H1 (cell line): ENCODE data around the gene RAD52. TPM values are rescaled to one million over a fixed set of nuclear protein-coding genes. Genes with fewer than 3 reads are reported as not detected.

ENCODE experiments used
- CTCF ChIA-PET: fragments of 300-600 bp; sonication (Branson Sonifier 250); formaldehyde crosslinking; loops from one replicate; lab custom pipeline; 2021; ENCODE audit not compliant: partially characterized antibody; lab: Charles Lee
- POLR2A ChIA-PET: fragments of 300-600 bp; sonication (Branson Sonifier 250); formaldehyde crosslinking; loops from one replicate; lab custom pipeline; 2021; ENCODE audit warnings: inconsistent platforms; ENCODE audit not compliant: partially characterized antibody; lab: Charles Lee
- DNase-seq, 2 experiments: peaks; one replicate each; pipeline versions ENCODE4 v3.0.0 to v3.0.0-alpha.2; 2010 to 2022; ENCODE audit warnings: low spot score in 2 of 2, low read depth in 1 of 2, mixed read lengths in 1 of 2
- FAIRE-seq: peaks from 2 replicates; lab custom pipeline; 2011; peaks lifted over from hg19 to GRCh38; lab: Jason Lieb, UNC
- H2AFZ ChIP-seq: 2 replicates; pipeline ENCODE4 v1.8.1; 2012; ENCODE audit warnings: low read length, inconsistent platforms
- H2AK5ac ChIP-seq: 2 replicates; pipeline ENCODE4 v1.6.1; 2013; ENCODE audit warnings: low read depth, low read length
- H2BK120ac ChIP-seq: replicated peaks from 2 replicates; pipeline ENCODE3; 2013; ENCODE audit warnings: low read depth, low read length, inconsistent platforms
- H2BK12ac ChIP-seq: 2 replicates; pipeline ENCODE4 v1.6.1; 2013; ENCODE audit warnings: low read depth, low read length
- H2BK15ac ChIP-seq: 2 replicates; pipeline ENCODE4 v1.6.1; 2013; ENCODE audit warnings: low read length
- H2BK20ac ChIP-seq: 2 replicates; pipeline ENCODE4 v1.6.1; 2013; ENCODE audit warnings: low read length
- H2BK5ac ChIP-seq: 2 replicates; pipeline ENCODE4 v1.6.1; 2013; ENCODE audit warnings: low read depth, low read length
- H3K14ac ChIP-seq: 2 replicates; pipeline ENCODE4 v1.6.1; 2013; ENCODE audit warnings: inconsistent platforms; ENCODE audit not compliant: insufficient read length
- H3K18ac ChIP-seq: 2 replicates; pipeline ENCODE4 v1.6.1; 2013; ENCODE audit warnings: low read length; ENCODE audit errors: extremely low read depth
- H3K23ac ChIP-seq: 2 replicates; pipeline ENCODE4 v1.6.1; 2013; ENCODE audit warnings: inconsistent platforms; ENCODE audit not compliant: insufficient read length
- H3K23me2 ChIP-seq: 2 replicates; pipeline ENCODE4 v1.6.1; 2013; ENCODE audit warnings: low read depth, low read length
- H3K27ac ChIP-seq: 2 replicates; pipeline ENCODE4 v1.6.1; 2011; ENCODE audit warnings: low read depth, low read length, inconsistent platforms
- H3K27me3 ChIP-seq, 4 experiments: replicated peaks in 1 of 4; 1 replicate in 1 of 4; 2 replicates in 3 of 4; pipeline versions ENCODE4 v1.6.1 to v1.8.1; 2011 to 2013; ENCODE audit warnings: low read length in 3 of 4, mild to moderate bottlenecking in 3 of 4, inconsistent platforms in 2 of 4, mixed read lengths in 2 of 4, moderate library complexity in 1 of 4; ENCODE audit not compliant: control insufficient read depth in 3 of 4, insufficient read depth in 3 of 4; ENCODE audit errors: extremely low read depth in 1 of 4
- H3K36me3 ChIP-seq, 4 experiments: 2 replicates each; pipeline versions ENCODE4 v1.6.1 to v1.8.1; 2011 to 2013; ENCODE audit warnings: mild to moderate bottlenecking in 4 of 4, low read length in 3 of 4, moderate library complexity in 2 of 4, control low read depth in 1 of 4, inconsistent platforms in 1 of 4; ENCODE audit not compliant: insufficient read depth in 4 of 4, control insufficient read depth in 2 of 4
- H3K4ac ChIP-seq: replicated peaks from 2 replicates; pipeline ENCODE3; 2013; ENCODE audit warnings: low read length, low read depth, mixed read lengths, inconsistent platforms; ENCODE audit not compliant: insufficient read length
- H3K4me1 ChIP-seq, 4 experiments: replicated peaks in 1 of 4; 1 replicate in 1 of 4; 2 replicates in 3 of 4; pipeline versions ENCODE4 v1.6.1 to v1.8.1; 2011 to 2013; ENCODE audit warnings: low read length in 3 of 4, inconsistent platforms in 2 of 4, mixed read lengths in 1 of 4; ENCODE audit not compliant: insufficient read depth in 4 of 4, control insufficient read depth in 3 of 4
- H3K4me2 ChIP-seq, 2 experiments: 2 replicates each; pipeline versions ENCODE4 v1.6.1 to v1.8.1; 2011 to 2013; ENCODE audit warnings: low read depth in 2 of 2, low read length in 2 of 2, control low read depth in 1 of 2, inconsistent platforms in 1 of 2, mild to moderate bottlenecking in 1 of 2; ENCODE audit not compliant: insufficient read depth in 1 of 2
- H3K4me3 ChIP-seq, 4 experiments: fragments of 200-600, 300-600 bp in 1 of 4; sonication (generic), shearing (Covaris generic), sonication (Bioruptor Twin) in 1 of 4; 2 replicates each; pipeline versions ENCODE4 v1.5.1 to v1.8.1; 2011 to 2016; ENCODE audit warnings: low read length in 4 of 4, low read depth in 3 of 4, control low read depth in 2 of 4, inconsistent platforms in 2 of 4, mild to moderate bottlenecking in 2 of 4, mixed read lengths in 1 of 4, moderate library complexity in 1 of 4; ENCODE audit not compliant: insufficient read depth in 2 of 4; ENCODE audit errors: extremely low read depth in 1 of 4
- H3K56ac ChIP-seq: replicated peaks from 2 replicates; pipeline ENCODE3; 2013; ENCODE audit warnings: low read depth, mild to moderate bottlenecking, mixed read lengths, low read length, inconsistent platforms; ENCODE audit not compliant: insufficient read length
- H3K79me1 ChIP-seq: 2 replicates; pipeline ENCODE4 v1.6.1; 2013; ENCODE audit warnings: low read depth, low read length, control low read depth
- H3K79me2 ChIP-seq, 2 experiments: 2 replicates each; pipeline versions ENCODE4 v1.6.1 to v1.8.1; 2012 to 2013; ENCODE audit warnings: low read length in 2 of 2, mild to moderate bottlenecking in 2 of 2, inconsistent platforms in 1 of 2; ENCODE audit not compliant: insufficient read depth in 2 of 2, control insufficient read depth in 1 of 2
- H3K9ac ChIP-seq, 4 experiments: replicated peaks in 1 of 4; 1 replicate in 1 of 4; 2 replicates in 3 of 4; pipeline versions ENCODE4 v1.6.1 to v1.8.1; 2011 to 2013; ENCODE audit warnings: low read depth in 3 of 4, low read length in 3 of 4, control low read depth in 2 of 4, mild to moderate bottlenecking in 2 of 4, moderate library complexity in 2 of 4, inconsistent platforms in 1 of 4; ENCODE audit errors: extremely low read depth in 1 of 4
- H3K9me3 ChIP-seq, 2 experiments: 2 replicates each; pipeline versions ENCODE4 v1.6.1 to v1.8.1; 2012 to 2013; ENCODE audit warnings: mild to moderate bottlenecking in 2 of 2, moderate library complexity in 2 of 2, control low read depth in 1 of 2, inconsistent platforms in 1 of 2, low read depth in 1 of 2, low read length in 1 of 2, mixed read lengths in 1 of 2; ENCODE audit not compliant: insufficient read depth in 2 of 2
- H4K20me1 ChIP-seq, 2 experiments: replicated peaks in 1 of 2; 2 replicates each; pipeline versions ENCODE3 to v1.8.1; 2011 to 2013; ENCODE audit warnings: inconsistent platforms in 2 of 2, low read length in 2 of 2, mild to moderate bottlenecking in 1 of 2; ENCODE audit not compliant: insufficient read depth in 2 of 2, control insufficient read depth in 1 of 2
- H4K5ac ChIP-seq: 2 replicates; pipeline ENCODE4 v1.6.1; 2013; ENCODE audit warnings: low read length, low read depth, mixed read lengths, inconsistent platforms; ENCODE audit not compliant: insufficient read length
- H4K8ac ChIP-seq: 2 replicates; pipeline ENCODE4 v1.8.0; 2013; ENCODE audit warnings: mild to moderate bottlenecking, moderate library complexity, low read length, inconsistent platforms; ENCODE audit not compliant: insufficient read depth; ENCODE audit errors: extremely low read depth
- H4K91ac ChIP-seq: replicated peaks from 2 replicates; pipeline ENCODE3; 2013; ENCODE audit warnings: low read length, mixed read lengths, inconsistent platforms; ENCODE audit not compliant: insufficient read length
- BACH1 ChIP-seq: IDR thresholded peaks from 2 replicates; pipeline ENCODE4 v1.6.1; 2012; ENCODE audit warnings: low read length, improper control_type of control experiment
- CBX5 ChIP-seq: fragments of 300-800, 300-1000 bp; sonication (generic); IDR thresholded peaks from 2 replicates; pipeline ENCODE4 v1.7.1; 2016; ENCODE audit warnings: antibody characterized with exemption, low read length, low read depth
- GABPA ChIP-seq: IDR thresholded peaks from 2 replicates; pipeline ENCODE4 v1.6.1; 2011; ENCODE audit warnings: mild to moderate bottlenecking, low read length, moderate library complexity, borderline replicate concordance; ENCODE audit not compliant: insufficient read depth
- RFX5 ChIP-seq: IDR thresholded peaks from 2 replicates; pipeline ENCODE4 v1.6.1; 2011; ENCODE audit warnings: low read depth, low read length, improper control_type of control experiment, borderline replicate concordance
- YY1 ChIP-seq: IDR thresholded peaks from 2 replicates; pipeline ENCODE4 v1.6.1; 2011; ENCODE audit warnings: low read depth, mild to moderate bottlenecking, low read length
- WGBS, 2 experiments: shearing (Covaris generic) in 1 of 2; methylation state at CpG; one replicate each; pipeline versions ENCODE4 v1.1.6 to v1.1.7; 2013 to 2015; ENCODE audit warnings: low lambda C conversion rate in 2 of 2, mixed read lengths in 2 of 2, inconsistent platforms in 1 of 2, low coverage in 1 of 2, missing lambda C conversion rate in 1 of 2; ENCODE audit not compliant: insufficient replicate concordance in 2 of 2, insufficient coverage in 1 of 2, insufficient read length in 1 of 2; ENCODE audit errors: extremely low coverage in 1 of 2, missing lambda C conversion rate in 1 of 2; 5-methylcytosine and 5-hydroxymethylcytosine counted together
- polyA plus RNA-seq, 7 experiments: library from polyadenylated mRNA; depleted of rRNA in 3 of 7; stranded (reverse) in 5 of 7; unstranded in 2 of 7; fragments of >200 nt in 5 of 7; fragments of 200-250 nt in 2 of 7; gene quantifications; 1 replicate in 5 of 7; 2 replicates in 1 of 7; 4 replicates in 1 of 7; pipeline versions ENCODE4 v1.2.1 to v1.2.3, GENCODE V29; 2011 to 2013; ENCODE audit warnings: missing spikeins in 2 of 7, mixed read lengths in 2 of 7
- total RNA-seq: library from RNA; stranded (reverse); fragmentation: NEBNext Ultra II Directional; extraction: Animal tissue kit (Norgen Biotek cat#: 25700); gene quantifications from 2 replicates; pipeline ENCODE4 v1.2.1, GENCODE V29; 2021

RAD52 gene
- total and polyA plus RNA-seq, 2 of the 8 experiments (the other 6 are each of a cell fraction or from before 2014, with no cell fraction given), result 12.5 to 14.3 TPM

GRCh38 chr12:913919-914698, 35.4 kb downstream of the RAD52 start:
- Histone ChIP-seq H3K9ac (no peak overlapping the region), H4K91ac (no peak overlapping the region), H2BK20ac (no peak overlapping the region), H3K4me2 (no peak overlapping the region), H3K79me2 (no peaks in the 10 kb centered on the region), H3K4me3 (no peak overlapping the region), H2BK15ac (no peak overlapping the region), H3K36me3 (peaks cover 19 to 81% (median 36%) of the 10 kb centered on the region in 4 experiments), H4K5ac (no peak overlapping the region), H3K23me2 (no peaks in the 10 kb centered on the region), H3K56ac (no peak overlapping the region), H3K79me1 (no peaks in the 10 kb centered on the region), H3K27me3 (no peaks in the 10 kb centered on the region), H4K20me1 (peaks cover 0 to 3% of the 10 kb centered on the region in 2 experiments), H2AFZ (no peak overlapping the region), H3K4me1 (0 out of 7 replicates have a peak, but pooled peaks cover 0 to 4% (median 0%) of the 10 kb centered on the region in 4 experiments), H4K8ac (no peak overlapping the region), H2BK120ac (no peak overlapping the region), H3K9me3 (no peaks in the 10 kb centered on the region), H3K27ac (no peak overlapping the region; the same call in 1 of the 2 replicates), H3K18ac (no peak overlapping the region), H3K4ac (no peak overlapping the region), H2BK5ac (no peak overlapping the region), H3K14ac (no peak overlapping the region), H2BK12ac (no peak overlapping the region), H2AK5ac (no peak overlapping the region), H3K23ac (no peak overlapping the region)
- POLR2A ChIA-PET, result interaction anchor here (1.1 to 1.2 kb wide), 2 partner anchors 10 to 24 kb away, joined by 3 to 4 read pairs; no protein-coding TSS in a partner anchor
- no peak for TF ChIP-seq YY1
- no peak for TF ChIP-seq GABPA
- TF ChIP-seq CBX5, result no peak
- TF ChIP-seq RFX5, result no peak
- TF ChIP-seq BACH1, result no peak
- CTCF ChIA-PET, result interaction anchor here (1.2 to 1.4 kb wide), 3 partner anchors 10 to 344 kb away, joined by 3 to 5 read pairs (median 3); no protein-coding TSS in a partner anchor
- FAIRE-seq (no peak), DNase-seq (no peak)
- WGBS, 2 experiments, result 89% methylated on average over 15 of the region's 15 CpGs; no CpG with 5 or more reads in 1 of the 2 experiments
